ENCODE measurements around the gene NPRL2. TPM values are rescaled to one million over a fixed set of nuclear protein-coding genes. Genes with fewer than 3 reads are reported as not detected.

Gene NPRL2
- total and polyA plus RNA-seq, 9 of the 15 experiments (the other 6 are each of a cell fraction or from before 2014, with no cell fraction given): 17.4 to 40.4 (median 24.4) TPM

DNA sequence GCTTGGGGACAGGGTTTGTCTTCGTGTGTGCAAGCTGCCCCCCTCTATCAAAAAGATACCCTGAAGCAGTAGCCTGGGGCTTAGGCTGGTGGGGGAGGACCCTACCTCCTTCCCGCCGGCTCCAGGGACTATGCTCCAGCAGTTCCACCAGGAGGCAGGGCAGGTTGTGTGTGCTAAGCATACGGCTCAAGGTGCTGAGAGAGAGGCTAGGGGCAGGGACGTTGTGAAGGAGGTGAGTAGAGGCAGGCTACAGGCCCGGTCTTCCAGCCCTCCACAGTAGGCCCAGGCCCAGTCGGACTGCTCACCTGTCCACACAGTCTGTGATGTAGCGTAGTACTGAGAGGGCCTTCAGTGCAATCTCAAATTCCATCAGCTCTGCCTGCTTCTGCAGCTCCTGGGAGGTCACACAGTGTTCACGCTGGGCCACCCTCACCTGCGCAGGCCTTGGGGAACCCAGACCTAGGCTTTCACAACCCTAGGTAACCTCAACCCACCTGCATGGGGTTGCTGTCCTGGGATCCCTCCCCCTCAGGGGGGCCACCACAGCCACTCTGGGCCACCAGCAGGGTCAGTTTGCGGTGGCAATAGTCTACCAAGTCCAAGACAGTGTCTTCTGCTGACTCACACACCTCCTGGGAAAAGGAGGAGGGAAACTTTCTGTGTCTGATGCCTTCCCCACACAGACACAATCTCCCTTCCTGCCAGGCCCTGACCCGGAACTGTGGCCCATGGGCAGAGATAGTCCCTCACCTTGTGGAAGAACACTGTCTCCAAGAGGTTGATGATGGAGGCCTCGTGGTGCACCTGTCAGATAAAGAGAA is 7.6 kb downstream of the NPRL2 start (continued):
- TF ChIP-seq, protein P1, sequence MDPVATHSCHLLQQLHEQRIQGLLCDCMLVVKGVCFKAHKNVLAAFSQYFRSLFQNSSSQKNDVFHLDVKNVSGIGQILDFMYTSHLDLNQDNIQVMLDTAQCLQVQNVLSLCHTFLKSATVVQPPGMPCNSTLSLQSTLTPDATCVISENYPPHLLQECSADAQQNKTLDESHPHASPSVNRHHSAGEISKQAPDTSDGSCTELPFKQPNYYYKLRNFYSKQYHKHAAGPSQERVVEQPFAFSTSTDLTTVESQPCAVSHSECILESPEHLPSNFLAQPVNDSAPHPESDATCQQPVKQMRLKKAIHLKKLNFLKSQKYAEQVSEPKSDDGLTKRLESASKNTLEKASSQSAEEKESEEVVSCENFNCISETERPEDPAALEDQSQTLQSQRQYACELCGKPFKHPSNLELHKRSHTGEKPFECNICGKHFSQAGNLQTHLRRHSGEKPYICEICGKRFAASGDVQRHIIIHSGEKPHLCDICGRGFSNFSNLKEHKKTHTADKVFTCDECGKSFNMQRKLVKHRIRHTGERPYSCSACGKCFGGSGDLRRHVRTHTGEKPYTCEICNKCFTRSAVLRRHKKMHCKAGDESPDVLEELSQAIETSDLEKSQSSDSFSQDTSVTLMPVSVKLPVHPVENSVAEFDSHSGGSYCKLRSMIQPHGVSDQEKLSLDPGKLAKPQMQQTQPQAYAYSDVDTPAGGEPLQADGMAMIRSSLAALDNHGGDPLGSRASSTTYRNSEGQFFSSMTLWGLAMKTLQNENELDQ (CRISPR knock-in tag; IDR thresholded peaks at IDR 0.05; ENCODE audit: borderline replicate concordance): no peak
- TF ChIP-seq DMBX1 (CRISPR knock-in tag; IDR thresholded peaks at IDR 0.05; ENCODE audit: borderline replicate concordance) (no peak), ZSCAN32 (CRISPR knock-in tag; IDR thresholded peaks at IDR 0.05) (no peak), ZNF316 (IDR thresholded peaks at IDR 0.05) (peak; percentile 27; the same call in 1 of the 2 replicates), RFX1 (IDR thresholded peaks at IDR 0.05) (no peak)

DNA sequence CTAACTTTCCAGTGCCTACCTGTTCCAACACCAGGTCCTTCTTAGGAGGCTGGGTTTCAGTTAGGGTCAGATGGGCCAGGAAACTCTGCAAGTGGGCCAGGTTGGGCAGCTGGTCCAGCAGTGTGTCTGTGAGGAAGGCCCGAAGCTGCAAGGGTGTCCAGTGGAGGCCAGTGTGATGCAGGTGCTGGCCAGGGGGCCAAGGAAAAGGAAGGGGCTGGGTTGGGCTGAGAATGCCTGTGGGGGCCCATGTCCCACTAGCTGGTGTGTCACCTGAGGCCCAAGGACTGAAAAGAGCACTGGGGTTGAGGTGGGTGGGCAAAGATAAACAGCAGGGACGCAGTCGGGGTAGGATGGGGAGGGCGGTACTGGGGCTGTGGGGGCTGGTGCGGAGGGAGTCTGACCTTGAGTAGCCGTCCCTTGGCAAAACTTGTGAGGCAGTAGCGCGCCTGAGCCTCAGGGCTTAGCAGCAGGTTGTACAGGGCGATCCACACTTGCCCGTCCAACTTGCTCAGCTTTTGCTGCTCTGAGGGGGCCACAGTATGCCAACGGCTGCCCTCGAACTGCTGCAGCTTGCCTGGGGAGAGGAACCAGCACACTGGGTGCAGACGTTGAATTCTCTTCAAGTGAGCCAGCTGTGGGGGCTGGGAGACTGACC is 8.5 kb downstream of the NPRL2 start:
- in situ Hi-C loops (cut with MboI): no loop called here
- no peak overlapping the region for H3K27ac ChIP-seq (ENCODE audit: extremely low read depth, low read depth, low read length)

More for the DNA sequence above, 8.5 kb downstream of the NPRL2 start:
- Histone ChIP-seq H3K27me3 (ENCODE audit: control insufficient read depth in 2 of 2, insufficient read depth in 2 of 2, low read length in 2 of 2) (no peaks in the 10 kb centered on the region), H3K36me3 (ENCODE audit: control insufficient read depth, insufficient read depth, low read length) (no peaks in the 10 kb centered on the region), H2AFZ (ENCODE audit: low read depth, low read length) (no peak overlapping the region), H3K4me2 (ENCODE audit: insufficient read depth, low read length) (no peak overlapping the region), H3K9me1 (ENCODE audit: control insufficient read depth, insufficient read depth, low read length) (peaks cover 3% of the 10 kb centered on the region), H3K4me1 (replicated peaks in 1 of 2; ENCODE audit: control insufficient read depth in 2 of 2, insufficient read depth in 2 of 2, low read length in 2 of 2) (peaks cover 24 to 54% of the 10 kb centered on the region in 2 experiments; a peak in 4 of 5 replicates), H3K4me3 (no peak overlapping the region), H3K79me2 (ENCODE audit: control insufficient read depth, insufficient read depth, low read length) (peaks cover 36% of the 10 kb centered on the region), H4K20me1 (replicated peaks; ENCODE audit: control insufficient read depth, insufficient read depth, low read length) (no peaks in the 10 kb centered on the region), H3K9me3 (replicated peaks; ENCODE audit: control insufficient read depth, insufficient read depth, low read depth, low read length) (no peaks in the 10 kb centered on the region), H3K9ac (ENCODE audit: insufficient read depth in 1 of 2, low read depth in 2 of 2, low read length in 2 of 2) (peak overlapping the region in 1 of 2 experiments; percentile 79; a peak in 2 of 4 replicates)
- POLR2A ChIA-PET: interaction anchor here (1.5 to 1.7 kb wide), 2 partner anchors 14 kb away, joined by 4 to 5 read pairs; partner anchors contain the start of gene TUSC2
- CTCF ChIA-PET (ENCODE audit: low intra/inter-chr PET ratio): no interaction called here
- BruUV-seq (replicated peaks): no TSS peak
- no peak for TF ChIP-seq ZNF143 (CRISPR knock-in tag; IDR thresholded peaks at IDR 0.05)
- TF ChIP-seq, protein P2, sequence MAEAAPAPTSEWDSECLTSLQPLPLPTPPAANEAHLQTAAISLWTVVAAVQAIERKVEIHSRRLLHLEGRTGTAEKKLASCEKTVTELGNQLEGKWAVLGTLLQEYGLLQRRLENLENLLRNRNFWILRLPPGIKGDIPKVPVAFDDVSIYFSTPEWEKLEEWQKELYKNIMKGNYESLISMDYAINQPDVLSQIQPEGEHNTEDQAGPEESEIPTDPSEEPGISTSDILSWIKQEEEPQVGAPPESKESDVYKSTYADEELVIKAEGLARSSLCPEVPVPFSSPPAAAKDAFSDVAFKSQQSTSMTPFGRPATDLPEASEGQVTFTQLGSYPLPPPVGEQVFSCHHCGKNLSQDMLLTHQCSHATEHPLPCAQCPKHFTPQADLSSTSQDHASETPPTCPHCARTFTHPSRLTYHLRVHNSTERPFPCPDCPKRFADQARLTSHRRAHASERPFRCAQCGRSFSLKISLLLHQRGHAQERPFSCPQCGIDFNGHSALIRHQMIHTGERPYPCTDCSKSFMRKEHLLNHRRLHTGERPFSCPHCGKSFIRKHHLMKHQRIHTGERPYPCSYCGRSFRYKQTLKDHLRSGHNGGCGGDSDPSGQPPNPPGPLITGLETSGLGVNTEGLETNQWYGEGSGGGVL (CRISPR knock-in tag; IDR thresholded peaks at IDR 0.05): no peak
- no peak for TF ChIP-seq ZNF23 (CRISPR knock-in tag; IDR thresholded peaks at IDR 0.05)
- no peak for TF ChIP-seq KLF13 (tag; IDR thresholded peaks at IDR 0.05; ENCODE audit: borderline replicate concordance, low read depth)
- TF ChIP-seq, protein P3, sequence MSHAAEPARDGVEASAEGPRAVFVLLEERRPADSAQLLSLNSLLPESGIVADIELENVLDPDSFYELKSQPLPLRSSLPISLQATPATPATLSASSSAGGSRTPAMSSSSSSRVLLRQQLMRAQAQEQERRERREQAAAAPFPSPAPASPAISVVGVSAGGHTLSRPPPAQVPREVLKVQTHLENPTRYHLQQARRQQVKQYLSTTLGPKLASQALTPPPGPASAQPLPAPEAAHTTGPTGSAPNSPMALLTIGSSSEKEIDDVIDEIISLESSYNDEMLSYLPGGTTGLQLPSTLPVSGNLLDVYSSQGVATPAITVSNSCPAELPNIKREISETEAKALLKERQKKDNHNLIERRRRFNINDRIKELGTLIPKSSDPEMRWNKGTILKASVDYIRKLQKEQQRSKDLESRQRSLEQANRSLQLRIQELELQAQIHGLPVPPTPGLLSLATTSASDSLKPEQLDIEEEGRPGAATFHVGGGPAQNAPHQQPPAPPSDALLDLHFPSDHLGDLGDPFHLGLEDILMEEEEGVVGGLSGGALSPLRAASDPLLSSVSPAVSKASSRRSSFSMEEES (CRISPR knock-in tag; IDR thresholded peaks at IDR 0.05): no peak
- no peak for TF ChIP-seq ZNF695 (CRISPR knock-in tag; IDR thresholded peaks at IDR 0.05)
- TF ChIP-seq BRD9 (IDR thresholded peaks at IDR 0.05; ENCODE audit: low read depth, partially characterized antibody): no peak
- TF ChIP-seq ZFPM2 (CRISPR knock-in tag; IDR thresholded peaks at IDR 0.05): no peak
- TF ChIP-seq NONO (IDR thresholded peaks at IDR 0.05; ENCODE audit: low read depth in 2 of 2, low read length in 1 of 2): no peak
- FAIRE-seq (no peak), ATAC-seq (no peak), DNase-seq (ENCODE audit: extremely low read depth in 1 of 4, low spot score in 3 of 4) (no peak)
- intact Hi-C loops (cut with micrococcal nuclease): no loop called here
- 78% methylated on average over 3 of the region's 13 CpGs for WGBS (ENCODE audit: insufficient coverage, low coverage, missing lambda C conversion rate)

All from K562 (cell line).